ENCODE measurements around the gene KHSRP. TPM values are rescaled to one million over a fixed set of nuclear protein-coding genes. Genes with fewer than 3 reads are reported as not detected.

Gene KHSRP
- polyA plus RNA-seq, 3 donors, result 310 to 362 (median 359) TPM

Other genes with a start within 250 kb of the KHSRP start
- gene MLLT1, start 144.8 kb downstream of the KHSRP start, polyA plus RNA-seq (ENCODE audit: insufficient read length in 3 of 3), result 100 to 1,000 TPM; 109 to 129 (median 114) TPM
- gene ACER1, start 91.2 kb downstream of the KHSRP start, polyA plus RNA-seq (ENCODE audit: insufficient read length in 3 of 3), result under 1 TPM in 2 of 3 donors, not detected in 1; 0.12 to 0.16 TPM
- 10 to 100 TPM; 62.5 to 79.9 (median 69.1) TPM for gene CLPP, start 63.3 kb downstream of the KHSRP start, polyA plus RNA-seq (ENCODE audit: insufficient read length in 3 of 3)
- 10 to 100 TPM; 70.2 to 90.9 (median 89.4) TPM for gene ALKBH7, start 52.0 kb downstream of the KHSRP start, polyA plus RNA-seq (ENCODE audit: insufficient read length in 3 of 3)
- gene PSPN, start 48.9 kb downstream of the KHSRP start, polyA plus RNA-seq (ENCODE audit: insufficient read length in 3 of 3), result 1 to 10 TPM; 3.0 to 3.8 (median 3.3) TPM
- gene GTF2F1, start 31.6 kb downstream of the KHSRP start, polyA plus RNA-seq (ENCODE audit: insufficient read length in 3 of 3), result 100 to 1,000 TPM in 2 of 3 donors, 10 to 100 TPM in 1; 91.7 to 102 (median 100) TPM
- gene SLC25A41, start 9.0 kb upstream of the KHSRP start, polyA plus RNA-seq (ENCODE audit: insufficient read length in 3 of 3), result 1 to 10 TPM in 2 of 3 donors, under 1 TPM in 1; 0.31 to 2.4 (median 1.5) TPM
- gene SLC25A23, start 35.0 kb upstream of the KHSRP start, polyA plus RNA-seq (ENCODE audit: insufficient read length in 3 of 3), result 10 to 100 TPM; 77.7 to 84.1 (median 80.4) TPM
- 10 to 100 TPM; 34.0 to 41.7 (median 35.9) TPM for gene CRB3, start 39.5 kb upstream of the KHSRP start, polyA plus RNA-seq (ENCODE audit: insufficient read length in 3 of 3)
- gene DENND1C, start 57.0 kb upstream of the KHSRP start, polyA plus RNA-seq (ENCODE audit: insufficient read length in 3 of 3), result 10 to 100 TPM; 41.8 to 47.0 (median 45.2) TPM
- 10 to 100 TPM; 35.2 to 37.0 (median 36.7) TPM for gene TUBB4A, start 77.5 kb upstream of the KHSRP start, polyA plus RNA-seq (ENCODE audit: insufficient read length in 3 of 3)
- under 1 TPM in 2 of 3 donors, not detected in 1; 0.21 to 0.55 TPM for gene TNFSF9, start 106.2 kb upstream of the KHSRP start, polyA plus RNA-seq (ENCODE audit: insufficient read length in 3 of 3)
- under 1 TPM in 1 of 3 donors, not detected in 2; 0.26 TPM for gene CD70, start 166.3 kb upstream of the KHSRP start, polyA plus RNA-seq (ENCODE audit: insufficient read length in 3 of 3)
- gene TNFSF14, start 245.3 kb upstream of the KHSRP start, polyA plus RNA-seq (ENCODE audit: insufficient read length in 3 of 3), result under 1 TPM; 0.03 to 0.08 (median 0.06) TPM

All from renal pelvis (tissue), 3 donors.